ENCODE data around the gene IQSEC1.
"Not testable (repeated sequence)": the region's sequence is repeated elsewhere in the genome, so short reads cannot be mapped to it uniquely, and the experiment has no call there.

IQSEC1 gene

DNA sequence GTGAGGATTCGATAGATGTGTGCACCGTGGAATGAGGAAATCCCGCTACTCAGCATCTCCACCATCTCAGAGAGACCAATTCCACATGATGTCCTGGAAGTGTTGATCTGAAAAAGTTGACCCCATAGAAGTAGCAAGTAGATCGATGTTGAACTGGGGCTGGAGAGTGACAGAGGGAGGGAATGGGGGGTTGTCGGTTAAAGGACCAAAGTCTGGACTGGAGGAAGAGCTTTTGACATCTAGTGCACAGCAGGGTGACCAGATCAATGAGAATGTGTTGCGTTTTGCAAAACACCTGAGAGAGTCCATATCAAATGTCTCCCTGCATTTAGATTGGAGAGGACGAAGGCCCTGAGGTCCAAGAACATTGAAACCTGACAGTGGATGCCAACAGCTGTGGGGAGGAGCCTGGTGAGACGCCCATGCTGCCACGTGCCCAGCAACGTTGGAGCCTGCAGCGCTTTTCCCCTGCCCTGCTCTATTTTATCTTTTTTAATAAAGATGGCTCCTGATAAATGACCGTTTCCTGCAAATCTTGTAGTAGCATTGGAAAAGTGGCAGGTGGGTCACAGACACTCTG lies 201.7 kb downstream of the IQSEC1 start:
- no peak for DNase-seq (ENCODE audit: low read depth in 2 of 2)

DNA sequence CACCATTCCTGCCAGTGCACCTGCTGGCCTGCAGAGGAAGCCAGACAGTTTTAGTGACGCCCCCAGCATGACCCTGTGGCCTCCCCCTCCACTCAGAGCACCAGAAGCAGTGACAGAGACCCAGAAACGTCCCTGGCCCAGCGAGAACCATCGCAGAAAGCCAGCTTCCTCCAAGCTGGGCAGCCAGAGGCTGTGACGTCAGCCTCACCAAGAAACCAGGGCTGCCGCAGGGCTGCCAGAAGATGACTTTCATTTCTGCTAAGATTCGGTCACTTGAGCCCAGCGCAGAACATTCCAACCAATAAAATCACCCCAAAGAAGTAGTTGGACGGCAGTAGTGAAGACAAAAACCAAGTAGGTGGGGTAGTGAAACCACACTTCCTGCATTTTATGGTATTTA lies 202.3 kb downstream of the IQSEC1 start:
- no peak for DNase-seq (ENCODE audit: low read depth in 2 of 2)

DNA sequence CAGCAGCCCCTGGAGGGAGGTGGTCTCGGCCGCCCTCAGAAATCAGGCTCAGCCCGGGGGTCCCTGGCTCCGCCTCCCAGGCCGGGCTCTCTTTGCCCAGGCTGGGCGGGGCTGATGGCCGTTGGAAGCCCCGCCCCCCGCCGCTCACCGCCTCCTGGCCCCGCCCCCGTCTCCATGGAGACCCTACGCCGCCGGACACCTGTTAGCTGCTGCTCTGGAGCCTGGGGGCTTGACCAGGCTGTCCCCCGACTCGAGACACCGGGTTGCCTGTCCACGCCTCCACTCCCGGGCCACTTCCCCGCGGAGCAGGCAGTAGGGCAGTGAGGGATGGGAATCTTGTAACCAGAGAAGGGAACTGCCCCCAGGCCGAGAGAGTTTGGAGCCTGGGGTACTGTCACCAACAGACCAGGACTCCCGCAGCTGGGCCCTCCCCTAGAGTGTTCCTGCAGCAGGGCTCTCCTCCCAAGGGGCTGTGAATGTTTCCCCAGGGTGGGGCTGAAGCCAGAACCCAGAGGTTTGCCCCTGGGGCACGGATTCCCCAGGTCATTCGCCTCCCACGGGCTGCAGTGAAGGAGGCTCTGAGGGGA lies 204.1 kb downstream of the IQSEC1 start:
- DNase-seq (ENCODE audit: low read depth in 2 of 2) = peak in 1 of 2 donors; percentile 24

DNA sequence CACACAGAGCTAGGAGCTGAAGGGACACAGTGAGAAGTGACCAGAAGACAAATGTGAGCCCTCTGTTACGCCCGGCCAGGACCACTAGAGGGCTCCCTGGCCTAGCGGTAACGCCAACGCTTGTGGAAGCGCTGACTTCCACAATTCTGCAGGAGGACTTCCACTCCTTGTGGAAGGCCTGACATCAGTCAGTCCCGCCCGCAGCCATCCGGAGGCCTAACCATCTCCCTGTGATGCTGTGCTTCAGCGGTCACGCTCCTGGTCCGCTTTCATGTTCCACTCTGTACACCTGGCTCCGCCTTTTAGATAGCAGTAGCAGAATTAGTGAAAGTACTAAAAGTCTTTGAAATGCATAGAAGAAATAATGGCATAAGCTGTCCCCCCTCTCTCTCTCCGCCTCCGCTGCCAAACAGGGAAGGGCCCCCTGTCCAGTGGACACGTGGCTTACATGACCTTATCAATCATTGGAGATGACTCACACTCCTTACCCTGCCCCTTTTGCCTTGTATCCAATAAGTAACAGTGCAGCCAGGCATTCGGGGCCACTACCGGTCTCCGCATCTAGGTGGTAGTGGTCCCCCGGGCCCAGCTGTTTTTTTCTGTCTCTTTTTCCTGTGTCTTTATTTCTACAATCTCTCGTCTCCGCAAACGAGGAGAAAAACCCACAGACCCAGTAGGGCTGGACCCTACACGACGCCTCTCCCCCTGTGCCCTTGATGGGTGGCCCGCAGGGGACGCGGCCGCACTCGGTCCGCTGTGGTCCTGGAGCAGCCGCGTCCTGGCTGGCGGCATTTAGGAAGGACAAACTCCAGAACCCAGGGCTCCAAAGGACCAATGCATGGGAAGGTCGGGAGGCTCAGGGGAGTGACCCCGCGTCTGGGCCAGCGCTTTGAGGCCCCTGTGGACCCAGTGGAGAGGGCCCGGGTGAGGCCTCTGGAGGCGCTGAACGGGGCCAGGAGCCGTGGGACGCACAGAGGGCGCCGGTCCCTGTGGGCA lies 204.9 kb downstream of the IQSEC1 start:
- peak; percentile 27 to 47 for DNase-seq (ENCODE audit: low read depth in 2 of 2)

DNA sequence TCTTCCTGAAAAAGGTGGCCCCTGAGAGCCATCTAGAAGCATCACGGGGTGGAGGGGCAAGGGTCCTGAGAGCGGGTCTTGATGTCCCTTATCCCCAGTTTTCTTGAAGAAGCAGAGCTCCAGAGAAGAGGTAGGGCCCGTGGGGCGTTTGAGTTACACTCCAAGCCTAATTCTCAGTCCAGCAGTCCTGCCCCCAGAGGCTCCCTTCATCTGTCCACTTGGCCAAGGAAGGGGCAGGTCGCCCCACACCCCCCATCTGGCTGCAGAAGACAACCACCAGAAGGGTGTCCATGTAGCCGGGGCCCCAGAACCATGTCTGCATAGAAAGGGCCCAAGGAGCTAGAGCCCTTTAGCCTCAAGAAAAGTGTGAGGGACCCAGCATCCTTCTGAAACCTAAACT lies 206.4 kb downstream of the IQSEC1 start:
- no peak for DNase-seq (ENCODE audit: low read depth in 2 of 2)

DNA sequence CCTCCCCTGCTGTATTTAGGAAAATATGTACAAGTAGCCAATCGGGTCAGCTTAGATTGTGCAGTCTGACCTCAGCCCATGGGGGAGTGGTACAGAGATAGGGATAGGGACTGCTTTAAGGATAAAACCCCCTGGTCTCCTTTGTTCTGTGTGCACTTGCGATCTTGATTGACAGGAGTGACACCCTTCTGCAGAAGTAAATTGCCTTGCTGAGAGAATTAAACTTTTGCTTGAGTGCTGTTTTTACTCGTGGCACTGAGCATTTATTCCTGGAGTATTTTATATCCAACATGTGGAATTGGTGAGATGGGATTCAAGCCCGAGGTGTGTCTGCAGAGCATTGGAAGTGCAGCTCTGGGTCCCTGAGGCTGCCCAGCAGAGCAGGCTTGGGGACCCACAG lies 208.0 kb downstream of the IQSEC1 start:
- no peak for DNase-seq (ENCODE audit: low read depth in 2 of 2)

DNA sequence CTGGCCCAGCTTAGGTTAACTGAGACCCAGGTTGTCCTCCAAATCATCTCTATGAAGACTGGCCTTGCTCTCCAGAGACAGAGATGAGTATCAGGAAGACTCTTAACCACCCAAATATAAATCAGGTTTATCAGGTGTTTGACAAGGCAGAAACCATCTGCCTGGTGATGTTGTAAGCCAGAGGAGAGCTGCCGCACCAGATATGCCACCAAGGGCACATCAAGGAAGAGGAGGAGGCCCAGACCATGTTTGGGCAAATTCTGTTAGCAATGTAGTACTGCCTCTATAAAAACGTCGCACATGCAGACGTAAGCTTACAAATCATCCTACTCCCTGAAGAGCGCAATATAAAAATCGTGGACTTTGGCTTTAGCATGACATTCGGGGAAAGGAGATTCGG lies 210.8 kb downstream of the IQSEC1 start:
- no peak for DNase-seq (ENCODE audit: low read depth in 2 of 2)

DNA sequence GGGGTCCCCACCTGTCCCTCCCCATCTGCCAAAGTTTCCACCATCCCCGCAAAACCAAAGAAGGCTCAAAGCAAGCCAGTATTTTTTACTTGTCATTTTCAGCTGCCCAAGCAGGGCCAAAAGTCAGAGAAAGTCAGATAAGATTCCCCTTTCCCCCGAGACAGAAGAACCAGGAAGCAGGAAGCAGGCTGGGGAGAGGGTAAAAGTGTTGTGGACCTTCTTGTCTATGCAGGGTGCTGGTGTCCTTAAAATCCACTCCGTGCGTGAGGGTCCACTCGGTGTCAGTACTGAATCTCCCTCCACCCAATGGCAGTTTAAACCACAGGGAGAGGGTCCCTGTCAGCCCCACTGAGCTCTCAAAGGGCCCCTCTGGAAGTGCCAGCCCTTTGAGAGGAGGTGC lies 211.6 kb downstream of the IQSEC1 start:
- no peak for DNase-seq (ENCODE audit: low read depth in 2 of 2)

DNA sequence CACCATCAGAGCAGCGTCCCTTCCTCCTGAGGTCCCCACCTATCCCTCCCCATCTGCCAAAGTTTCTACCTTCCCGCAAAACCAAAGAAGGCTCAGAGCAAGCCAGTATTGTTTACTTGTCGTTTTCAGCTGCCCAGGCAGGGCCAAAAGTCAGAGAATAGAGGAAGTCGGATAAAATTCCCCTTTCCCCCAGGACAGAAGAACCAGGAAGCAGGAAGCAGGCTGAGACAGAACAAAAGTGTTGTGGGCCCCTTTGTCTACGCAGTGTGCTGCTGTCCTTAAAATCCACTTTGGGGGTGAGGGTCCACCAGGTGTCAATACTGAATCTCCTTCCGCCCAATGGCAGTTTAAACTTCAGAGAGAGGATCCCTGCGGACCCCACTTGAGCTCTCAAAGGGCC lies 213.4 kb downstream of the IQSEC1 start:
- DNase-seq (ENCODE audit: low read depth in 2 of 2) = no peak

DNA sequence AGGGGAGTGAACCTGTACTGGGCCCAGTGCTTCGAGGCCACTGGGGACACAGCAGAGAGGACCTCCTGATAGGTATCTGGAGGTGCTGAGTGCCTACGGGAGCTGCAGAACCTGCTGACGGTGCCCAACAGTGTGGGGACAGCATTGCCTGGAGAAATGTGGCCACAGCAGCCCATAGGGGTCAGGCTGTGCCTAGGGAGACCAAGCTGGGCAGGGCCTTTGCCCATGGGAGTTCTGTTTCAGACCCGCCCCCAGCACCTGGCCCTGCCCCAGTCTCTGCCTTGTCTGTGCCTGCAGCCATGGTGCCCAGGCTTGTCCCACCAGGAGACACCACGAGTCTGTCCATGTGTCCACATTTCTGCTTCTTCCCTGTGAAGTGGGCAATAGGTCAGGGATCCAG lies 216.6 kb downstream of the IQSEC1 start:
- DNase-seq (ENCODE audit: low read depth in 2 of 2) = no peak

DNA sequence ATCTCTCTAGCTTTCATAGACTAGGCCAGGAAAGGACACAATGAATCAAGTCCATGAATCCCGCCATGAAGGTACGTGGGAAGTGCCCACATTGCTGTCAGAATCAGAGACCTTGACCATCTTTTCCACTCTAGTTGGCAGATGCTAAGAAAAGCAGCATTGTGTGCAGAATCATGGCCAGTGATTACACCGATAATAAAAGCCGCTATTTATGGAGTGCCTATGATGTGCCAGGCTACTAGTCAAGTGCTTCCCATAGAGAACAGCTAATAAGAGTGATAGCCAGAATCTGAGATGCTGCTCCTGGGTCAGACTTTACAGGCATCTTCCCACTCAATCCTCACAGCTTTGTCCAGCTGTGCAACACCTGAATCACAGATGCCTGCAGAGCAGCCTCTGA lies 218.7 kb downstream of the IQSEC1 start:
- no peak for DNase-seq (ENCODE audit: low read depth in 2 of 2)

DNA sequence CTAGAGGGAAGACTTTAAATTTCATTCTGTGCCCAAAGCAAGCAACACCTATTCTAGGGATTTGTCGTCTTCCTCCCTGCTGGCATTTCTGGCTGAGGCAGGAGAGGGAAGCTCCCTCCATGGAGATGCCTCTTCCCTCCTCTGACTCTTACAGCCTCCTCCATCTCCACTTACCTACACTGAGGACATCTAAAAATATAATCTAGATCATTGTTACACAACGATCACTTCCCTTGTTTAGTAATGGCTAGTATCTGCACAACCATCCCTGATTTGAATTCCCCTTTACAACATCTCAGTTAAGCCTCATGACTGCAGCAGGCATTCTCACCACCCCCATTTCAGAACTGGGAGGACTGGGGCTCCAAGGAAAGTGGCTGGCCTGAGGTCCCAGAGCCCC lies 219.4 kb downstream of the IQSEC1 start:
- DNase-seq (ENCODE audit: low read depth in 2 of 2) = not testable (repeated sequence)

DNA sequence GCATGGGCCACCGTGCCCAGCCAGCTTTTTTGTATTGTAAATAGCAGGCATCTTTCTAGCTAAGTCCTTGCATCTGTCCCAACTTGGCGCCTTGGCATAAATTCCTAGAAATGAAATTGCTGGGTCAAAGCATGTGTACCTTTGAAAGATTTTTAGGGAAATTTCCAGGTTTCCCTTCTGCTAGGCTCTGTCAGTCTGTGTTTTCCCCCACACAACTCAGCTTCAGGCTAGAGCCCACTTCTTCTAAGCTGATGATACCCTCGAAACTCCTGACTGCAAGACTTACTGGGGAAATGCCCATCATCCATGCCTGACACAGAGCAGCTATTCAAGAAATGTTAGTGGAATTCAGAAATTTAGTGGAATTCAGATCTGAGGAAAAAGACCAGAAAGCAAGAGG lies 221.0 kb downstream of the IQSEC1 start:
- DNase-seq (ENCODE audit: low read depth in 2 of 2) = no peak
